Stimulated activated CD8-positive, alpha-beta memory T cell treated with anti-CD3 and anti-CD28 coated beads, Interleukin-7, amount 100 ng/mL, for 4 hours (primary cell): ENCODE data around the gene NME4.

Experiments used
- DNase-seq, 2 donors: peaks; one replicate each; pipeline ENCODE4 v3.0.0-alpha.2; 2020; ENCODE audit warnings: low read depth in 2 of 2

Gene NME4

GRCh38 chr16:363110-363765, 33.8 kb upstream of the NME4 start:
- DNase-seq, result no peak

- no peak for DNase-seq
These were observed 33.1 kb upstream of the NME4 start for GRCh38 chr16:363766-364490.

- no peak for DNase-seq
These were observed 32.2 kb upstream of the NME4 start for GRCh38 chr16:364595-365491.

- DNase-seq, result no peak
These were observed 30.5 kb upstream of the NME4 start for GRCh38 chr16:366476-366875.

- DNase-seq, result no peak
These were observed 29.6 kb upstream of the NME4 start for GRCh38 chr16:367333-367903.

GRCh38 chr16:368388-369158, 28.4 kb upstream of the NME4 start:
- DNase-seq, result no peak

- no peak for DNase-seq
These were observed 27.6 kb upstream of the NME4 start for GRCh38 chr16:369275-369865.

GRCh38 chr16:369866-370436, 27.0 kb upstream of the NME4 start:
- DNase-seq, result no peak

- DNase-seq, result peak; percentile 87 to 92
These were observed 26.6 kb upstream of the NME4 start, which contains the start of gene MRPL28 for GRCh38 chr16:370443-370842. Gene MRPL28, minus strand, starts transcription at chr16:370538. Its CDS starts 320 bp downstream, at chr16:370218.

GRCh38 chr16:370979-371514, 26.0 kb upstream of the NME4 start:
- DNase-seq, result no peak

GRCh38 chr16:371515-372301, 25.3 kb upstream of the NME4 start:
- no peak for DNase-seq

GRCh38 chr16:372302-372983, 24.6 kb upstream of the NME4 start:
- DNase-seq, result no peak

GRCh38 chr16:373020-373598, 23.9 kb upstream of the NME4 start:
- no peak for DNase-seq

GRCh38 chr16:373848-374615, 23.0 kb upstream of the NME4 start:
- DNase-seq, result no peak

- DNase-seq, result no peak
These were observed 22.4 kb upstream of the NME4 start for GRCh38 chr16:374616-374926.

- no peak for DNase-seq
These were observed 21.8 kb upstream of the NME4 start for GRCh38 chr16:375212-375611.

- no peak for DNase-seq
These were observed 20.8 kb upstream of the NME4 start for GRCh38 chr16:375927-376816.
